Measurements from ENCODE around the gene BCL2L15. TPM values are rescaled to one million over a fixed set of nuclear protein-coding genes. Genes with fewer than 3 reads are reported as not detected.

Gene BCL2L15
- total and polyA plus RNA-seq, 10 of the 15 experiments (the other 5 are each of a cell fraction or from before 2014, with no cell fraction given): 0.42 to 1.2 (median 0.59) TPM

DNA sequence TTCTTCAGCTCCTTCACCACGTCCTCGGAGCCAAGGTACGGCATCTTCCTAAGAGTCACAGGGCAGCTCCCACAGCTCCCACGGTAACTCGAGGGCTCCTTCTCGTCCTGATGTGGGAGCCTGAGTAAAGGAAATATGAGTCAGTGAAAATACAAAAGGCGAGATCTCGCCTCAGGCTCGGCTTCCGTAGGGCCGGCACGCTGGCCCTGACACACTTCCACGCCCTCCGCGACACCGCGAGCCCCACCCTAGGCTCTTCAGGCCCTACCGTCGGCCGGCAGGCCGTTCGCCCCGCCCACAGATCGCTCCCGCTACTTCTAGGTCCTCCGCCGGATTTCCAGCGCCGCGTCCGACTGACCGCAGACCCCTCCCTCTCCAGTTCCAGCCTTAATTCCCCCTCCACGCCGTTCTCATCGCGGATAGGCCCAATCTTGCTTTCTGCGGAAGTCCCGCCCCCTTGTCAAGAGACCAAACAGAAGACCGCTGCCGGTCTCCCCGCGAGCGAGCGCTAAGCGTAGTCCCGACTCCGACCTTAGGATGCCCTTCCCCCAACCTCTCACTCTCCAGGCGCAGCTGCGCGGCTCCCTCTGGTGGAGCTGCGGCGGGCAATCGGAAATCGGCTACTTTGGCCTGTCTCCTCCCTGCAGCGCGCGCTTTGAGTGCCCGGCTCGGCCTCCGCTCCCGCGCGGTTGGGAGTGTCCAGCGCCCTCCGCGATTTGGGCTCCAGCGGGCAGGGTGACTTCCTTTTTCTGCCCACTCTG, 17.5 kb upstream of the BCL2L15 start, which contains the start of the genes AP4B1 and DCLRE1B (continued):
- TF ChIP-seq MYB (IDR thresholded peaks at IDR 0.05; ENCODE audit: borderline replicate concordance, low read depth, low read length) (peak; percentile 6; the same call in 1 of the 2 replicates), SUPT20H (IDR thresholded peaks at IDR 0.05; ENCODE audit: borderline replicate concordance, control insufficient read depth, low read depth, low read length) (no peak), TBL1XR1 (IDR thresholded peaks at IDR 0.05; ENCODE audit: low read depth, low read length) (0 out of 2 replicates have a peak, but pooled peaks have one; percentile 53), NR2C2 (IDR thresholded peaks at IDR 0.05; ENCODE audit: borderline replicate concordance, control insufficient read depth, insufficient read length, low read depth) (peak; percentile 82), CREM (IDR thresholded peaks at IDR 0.05; ENCODE audit: low read depth) (no peak; the same call in 1 of the 2 replicates), ZSCAN29 (IDR thresholded peaks at IDR 0.05) (peak; percentile 11; the same call in 1 of the 2 replicates), KAT2A (conservative IDR thresholded peaks at IDR 0.05; ENCODE audit: control insufficient read depth, low read depth, low read length) (no peak), IRF4 (IDR thresholded peaks at IDR 0.05; ENCODE audit: low read depth, low read length) (peak; percentile 66), STAT3 (IDR thresholded peaks at IDR 0.05; ENCODE audit: low read depth, low read length) (no peak), SREBF2 (IDR thresholded peaks at IDR 0.05; ENCODE audit: low read length) (no peak), ZBED1 (IDR thresholded peaks at IDR 0.05; ENCODE audit: borderline replicate concordance) (no peak), NR2C1 (IDR thresholded peaks at IDR 0.05) (no peak), FOXK2 (IDR thresholded peaks at IDR 0.05) (peak; percentile 49; the same call in 1 of the 2 replicates), ZNF274 (IDR thresholded peaks at IDR 0.05; ENCODE audit: insufficient read depth, insufficient read length) (no peak), BCL11A (IDR thresholded peaks at IDR 0.05; ENCODE audit: low read depth, low read length) (no peak), STAT1 (conservative IDR thresholded peaks at IDR 0.05) (peak; percentile 64; the same call in 1 of the 2 replicates), EZH2 (IDR thresholded peaks at IDR 0.05; ENCODE audit: borderline replicate concordance, control insufficient read depth, low read depth, low read length) (no peak), RAD51 (IDR thresholded peaks at IDR 0.05) (0 out of 2 replicates have a peak, but pooled peaks have one; percentile 11)
- TF ChIP-seq, protein P1, sequence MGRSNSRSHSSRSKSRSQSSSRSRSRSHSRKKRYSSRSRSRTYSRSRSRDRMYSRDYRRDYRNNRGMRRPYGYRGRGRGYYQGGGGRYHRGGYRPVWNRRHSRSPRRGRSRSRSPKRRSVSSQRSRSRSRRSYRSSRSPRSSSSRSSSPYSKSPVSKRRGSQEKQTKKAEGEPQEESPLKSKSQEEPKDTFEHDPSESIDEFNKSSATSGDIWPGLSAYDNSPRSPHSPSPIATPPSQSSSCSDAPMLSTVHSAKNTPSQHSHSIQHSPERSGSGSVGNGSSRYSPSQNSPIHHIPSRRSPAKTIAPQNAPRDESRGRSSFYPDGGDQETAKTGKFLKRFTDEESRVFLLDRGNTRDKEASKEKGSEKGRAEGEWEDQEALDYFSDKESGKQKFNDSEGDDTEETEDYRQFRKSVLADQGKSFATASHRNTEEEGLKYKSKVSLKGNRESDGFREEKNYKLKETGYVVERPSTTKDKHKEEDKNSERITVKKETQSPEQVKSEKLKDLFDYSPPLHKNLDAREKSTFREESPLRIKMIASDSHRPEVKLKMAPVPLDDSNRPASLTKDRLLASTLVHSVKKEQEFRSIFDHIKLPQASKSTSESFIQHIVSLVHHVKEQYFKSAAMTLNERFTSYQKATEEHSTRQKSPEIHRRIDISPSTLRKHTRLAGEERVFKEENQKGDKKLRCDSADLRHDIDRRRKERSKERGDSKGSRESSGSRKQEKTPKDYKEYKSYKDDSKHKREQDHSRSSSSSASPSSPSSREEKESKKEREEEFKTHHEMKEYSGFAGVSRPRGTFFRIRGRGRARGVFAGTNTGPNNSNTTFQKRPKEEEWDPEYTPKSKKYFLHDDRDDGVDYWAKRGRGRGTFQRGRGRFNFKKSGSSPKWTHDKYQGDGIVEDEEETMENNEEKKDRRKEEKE (IDR thresholded peaks at IDR 0.05): no peak
- TF ChIP-seq, protein P2, sequence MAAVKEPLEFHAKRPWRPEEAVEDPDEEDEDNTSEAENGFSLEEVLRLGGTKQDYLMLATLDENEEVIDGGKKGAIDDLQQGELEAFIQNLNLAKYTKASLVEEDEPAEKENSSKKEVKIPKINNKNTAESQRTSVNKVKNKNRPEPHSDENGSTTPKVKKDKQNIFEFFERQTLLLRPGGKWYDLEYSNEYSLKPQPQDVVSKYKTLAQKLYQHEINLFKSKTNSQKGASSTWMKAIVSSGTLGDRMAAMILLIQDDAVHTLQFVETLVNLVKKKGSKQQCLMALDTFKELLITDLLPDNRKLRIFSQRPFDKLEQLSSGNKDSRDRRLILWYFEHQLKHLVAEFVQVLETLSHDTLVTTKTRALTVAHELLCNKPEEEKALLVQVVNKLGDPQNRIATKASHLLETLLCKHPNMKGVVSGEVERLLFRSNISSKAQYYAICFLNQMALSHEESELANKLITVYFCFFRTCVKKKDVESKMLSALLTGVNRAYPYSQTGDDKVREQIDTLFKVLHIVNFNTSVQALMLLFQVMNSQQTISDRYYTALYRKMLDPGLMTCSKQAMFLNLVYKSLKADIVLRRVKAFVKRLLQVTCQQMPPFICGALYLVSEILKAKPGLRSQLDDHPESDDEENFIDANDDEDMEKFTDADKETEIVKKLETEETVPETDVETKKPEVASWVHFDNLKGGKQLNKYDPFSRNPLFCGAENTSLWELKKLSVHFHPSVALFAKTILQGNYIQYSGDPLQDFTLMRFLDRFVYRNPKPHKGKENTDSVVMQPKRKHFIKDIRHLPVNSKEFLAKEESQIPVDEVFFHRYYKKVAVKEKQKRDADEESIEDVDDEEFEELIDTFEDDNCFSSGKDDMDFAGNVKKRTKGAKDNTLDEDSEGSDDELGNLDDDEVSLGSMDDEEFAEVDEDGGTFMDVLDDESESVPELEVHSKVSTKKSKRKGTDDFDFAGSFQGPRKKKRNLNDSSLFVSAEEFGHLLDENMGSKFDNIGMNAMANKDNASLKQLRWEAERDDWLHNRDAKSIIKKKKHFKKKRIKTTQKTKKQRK (IDR thresholded peaks at IDR 0.05; ENCODE audit: low read depth, low read length): 0 out of 2 replicates have a peak, but pooled peaks have one; percentile 24
- TF ChIP-seq, protein P3, sequence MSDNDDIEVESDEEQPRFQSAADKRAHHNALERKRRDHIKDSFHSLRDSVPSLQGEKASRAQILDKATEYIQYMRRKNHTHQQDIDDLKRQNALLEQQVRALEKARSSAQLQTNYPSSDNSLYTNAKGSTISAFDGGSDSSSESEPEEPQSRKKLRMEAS (IDR thresholded peaks at IDR 0.05; ENCODE audit: low read depth, low read length): peak; percentile 85

Data from GM12878 (cell line).